Fibroblast of pulmonary artery (primary cell): Measurements from ENCODE around the gene DOCK4.

Source experiments
- DNase-seq: peaks from one replicate; pipeline ENCODE4 v3.0.0-alpha.2; 2010; ENCODE audit warnings: low read depth
- H3K4me3 ChIP-seq: replicated peaks from 2 replicates; pipeline ENCODE4 v1.5.1; 2011; ENCODE audit warnings: low read depth, mild to moderate bottlenecking, control low read depth, low read length, moderate library complexity
- CTCF ChIP-seq: IDR thresholded peaks from 2 replicates; pipeline ENCODE4 v1.5.1; 2011; ENCODE audit warnings: mild to moderate bottlenecking, control low read depth, low read length, inconsistent platforms; ENCODE audit errors: missing control alignments

Gene DOCK4

GRCh38 chr7:111728635-111728995, 477.6 kb downstream of the DOCK4 start:
- no peak overlapping the region for H3K4me3 ChIP-seq
- no peak for TF ChIP-seq CTCF
- no peak for DNase-seq

GRCh38 chr7:111727905-111728634, 478.1 kb downstream of the DOCK4 start:
- no peak for TF ChIP-seq CTCF
- H3K4me3 ChIP-seq = no peak overlapping the region
- DNase-seq = no peak

- DNase-seq = no peak
- TF ChIP-seq CTCF = no peak
- H3K4me3 ChIP-seq = no peak overlapping the region
Observed at GRCh38 chr7:111718886-111719285, 487.3 kb downstream of the DOCK4 start.

GRCh38 chr7:111711426-111712065, 494.7 kb downstream of the DOCK4 start:
- DNase-seq = no peak
- TF ChIP-seq CTCF = no peak
- no peak overlapping the region for H3K4me3 ChIP-seq

GRCh38 chr7:111710839-111711380, 495.3 kb downstream of the DOCK4 start:
- DNase-seq = no peak
- H3K4me3 ChIP-seq = no peak overlapping the region
- TF ChIP-seq CTCF = no peak

GRCh38 chr7:111708072-111708471, 498.1 kb downstream of the DOCK4 start:
- H3K4me3 ChIP-seq = no peak overlapping the region
- TF ChIP-seq CTCF = no peak
- DNase-seq = no peak
